Brain pericyte (primary cell): ENCODE data around the gene CCDC77.

ENCODE experiments used
- DNase-seq: peaks from one replicate; pipeline ENCODE4 v3.0.0-alpha.2; 2012; ENCODE audit warnings: low read depth, low spot score

CCDC77 gene

GRCh38 chr12:480831-481816, 79.7 kb downstream of the CCDC77 start:
- peak; percentile 17 for DNase-seq

GRCh38 chr12:482061-482460, 80.6 kb downstream of the CCDC77 start:
- DNase-seq, result no peak

- DNase-seq, result no peak
Observed at GRCh38 chr12:484096-484495, 82.7 kb downstream of the CCDC77 start.

GRCh38 chr12:490260-490659, 88.8 kb downstream of the CCDC77 start:
- DNase-seq, result no peak
